HEK293 (cell line): Measurements from ENCODE around the gene CCDC175.

Experiments
- BCL11B ChIP-seq: fragments of 450-650 bp; formaldehyde crosslinking; IDR thresholded peaks from 2 replicates; pipeline ENCODE4 v1.5.1; 2016; ENCODE audit warnings: low read depth, missing biosample characterization, missing genetic modification characterization
- REPIN1 ChIP-seq: fragments of 450-650 bp; formaldehyde crosslinking; IDR thresholded peaks from 2 replicates; pipeline ENCODE4 v1.5.1; 2017; ENCODE audit warnings: missing biosample characterization, missing genetic modification characterization, low read depth
- SCRT2 ChIP-seq: fragments of 450-650 bp; formaldehyde crosslinking; IDR thresholded peaks from 2 replicates; pipeline ENCODE4 v1.5.1; 2016; ENCODE audit warnings: missing biosample characterization, missing genetic modification characterization
- SP2 ChIP-seq: fragments of 450-650 bp; formaldehyde crosslinking; IDR thresholded peaks from 2 replicates; pipeline ENCODE4 v1.5.1; 2016; ENCODE audit warnings: missing biosample characterization, missing genetic modification characterization
- SP3 ChIP-seq: fragments of 450-650 bp; formaldehyde crosslinking; IDR thresholded peaks from 2 replicates; pipeline ENCODE4 v1.5.1; 2016; ENCODE audit warnings: missing biosample characterization, missing genetic modification characterization
- SP7 ChIP-seq: fragments of 450-650 bp; formaldehyde crosslinking; IDR thresholded peaks from 2 replicates; pipeline ENCODE4 v1.5.1; 2016; ENCODE audit warnings: missing biosample characterization, missing genetic modification characterization
- TSHZ1 ChIP-seq: fragments of 450-650 bp; formaldehyde crosslinking; IDR thresholded peaks from 2 replicates; pipeline ENCODE4 v1.5.1; 2016; ENCODE audit warnings: missing biosample characterization, missing genetic modification characterization, borderline replicate concordance
- YY1 ChIP-seq: fragments of 450-650 bp; formaldehyde crosslinking; IDR thresholded peaks from 2 replicates; pipeline ENCODE4 v1.5.1; 2018; ENCODE audit warnings: missing biosample characterization, missing genetic modification characterization
- ZBTB20 ChIP-seq: fragments of 450-650 bp; formaldehyde crosslinking; IDR thresholded peaks from 2 replicates; pipeline ENCODE4 v1.5.1; 2016; ENCODE audit warnings: missing biosample characterization, missing genetic modification characterization
- ZBTB26 ChIP-seq: fragments of 450-650 bp; formaldehyde crosslinking; optimal IDR thresholded peaks from 2 replicates; pipeline ENCODE3; 2016; ENCODE audit warnings: missing biosample characterization, mild to moderate bottlenecking, missing genetic modification characterization
- ZBTB44 ChIP-seq: fragments of 450-650 bp; IDR thresholded peaks from 2 replicates; pipeline ENCODE4 v1.5.1; 2018; ENCODE audit warnings: missing biosample characterization, mild to moderate bottlenecking, missing genetic modification characterization
- ZFP69B ChIP-seq: fragments of 450-650 bp; formaldehyde crosslinking; IDR thresholded peaks from 2 replicates; pipeline ENCODE4 v1.5.1; 2016; ENCODE audit warnings: missing biosample characterization, missing genetic modification characterization
- ZNF10 ChIP-seq: fragments of 450-650 bp; formaldehyde crosslinking; IDR thresholded peaks from 2 replicates; pipeline ENCODE4 v1.5.1; 2017; ENCODE audit warnings: missing biosample characterization, missing genetic modification characterization
- ZNF155 ChIP-seq: fragments of 450-650 bp; formaldehyde crosslinking; IDR thresholded peaks from 2 replicates; pipeline ENCODE4 v1.5.1; 2016; ENCODE audit warnings: missing biosample characterization, missing genetic modification characterization
- ZNF26 ChIP-seq: fragments of 450-650 bp; formaldehyde crosslinking; IDR thresholded peaks from 2 replicates; pipeline ENCODE4 v1.5.1; 2016; ENCODE audit warnings: missing biosample characterization, missing genetic modification characterization
- ZNF311 ChIP-seq: fragments of 450-650 bp; formaldehyde crosslinking; IDR thresholded peaks from 2 replicates; pipeline ENCODE4 v1.5.1; 2017; ENCODE audit warnings: missing biosample characterization, missing genetic modification characterization, borderline replicate concordance
- ZNF324 ChIP-seq: fragments of 450-650 bp; formaldehyde crosslinking; IDR thresholded peaks from 2 replicates; pipeline ENCODE4 v1.5.1; 2016; ENCODE audit warnings: missing biosample characterization, missing genetic modification characterization
- ZNF335 ChIP-seq: fragments of 450-650 bp; formaldehyde crosslinking; conservative IDR thresholded peaks from 2 replicates; pipeline ENCODE4 v1.5.1; 2016; ENCODE audit warnings: missing biosample characterization, missing genetic modification characterization
- ZNF404 ChIP-seq: fragments of 450-650 bp; formaldehyde crosslinking; IDR thresholded peaks from 2 replicates; pipeline ENCODE4 v1.5.1; 2017; ENCODE audit warnings: missing biosample characterization, missing genetic modification characterization
- ZNF544 ChIP-seq: fragments of 450-650 bp; formaldehyde crosslinking; IDR thresholded peaks from 2 replicates; pipeline ENCODE4 v1.5.0; 2017; ENCODE audit warnings: missing biosample characterization, missing genetic modification characterization
- ZNF549 ChIP-seq: fragments of 450-650 bp; IDR thresholded peaks from 2 replicates; pipeline ENCODE4 v1.5.1; 2018; ENCODE audit warnings: missing biosample characterization, missing genetic modification characterization, mild to moderate bottlenecking, inconsistent platforms, moderate library complexity
- ZNF555 ChIP-seq: fragments of 450-650 bp; formaldehyde crosslinking; conservative IDR thresholded peaks from 2 replicates; pipeline ENCODE4 v1.5.1; 2017; ENCODE audit warnings: missing biosample characterization, mild to moderate bottlenecking, missing genetic modification characterization, inconsistent platforms
- ZNF670 ChIP-seq: fragments of 450-650 bp; formaldehyde crosslinking; IDR thresholded peaks from 2 replicates; pipeline ENCODE4 v1.5.1; 2016; ENCODE audit warnings: missing biosample characterization, missing genetic modification characterization, low read depth
- ZNF701 ChIP-seq: fragments of 450-650 bp; formaldehyde crosslinking; IDR thresholded peaks from 2 replicates; pipeline ENCODE4 v1.5.1; 2016; ENCODE audit warnings: missing biosample characterization, missing genetic modification characterization
- ZNF791 ChIP-seq: fragments of 450-650 bp; formaldehyde crosslinking; IDR thresholded peaks from 2 replicates; pipeline ENCODE4 v1.5.1; 2016; ENCODE audit warnings: missing biosample characterization, missing genetic modification characterization
- ZNF792 ChIP-seq: fragments of 450-650 bp; formaldehyde crosslinking; IDR thresholded peaks from 2 replicates; pipeline ENCODE4 v1.5.1; 2016; ENCODE audit warnings: missing biosample characterization, missing genetic modification characterization
- TF ChIP-seq, protein P1 (sequence below): fragments of 450-650 bp; formaldehyde crosslinking; IDR thresholded peaks from 2 replicates; pipeline ENCODE4 v1.5.1; 2016; ENCODE audit warnings: missing biosample characterization, missing genetic modification characterization
- TF ChIP-seq, protein P2 (sequence below): fragments of 450-650 bp; formaldehyde crosslinking; IDR thresholded peaks from 2 replicates; pipeline ENCODE4 v1.5.1; 2016; ENCODE audit warnings: missing biosample characterization, missing genetic modification characterization
- TF ChIP-seq, protein P3 (sequence below): fragments of 450-650 bp; formaldehyde crosslinking; IDR thresholded peaks from 2 replicates; pipeline ENCODE4 v1.5.1; 2016; ENCODE audit warnings: missing biosample characterization, missing genetic modification characterization, borderline replicate concordance
- TF ChIP-seq, protein P4 (sequence below): sonication (generic); formaldehyde crosslinking; IDR thresholded peaks from 2 replicates; pipeline ENCODE4 v1.8.1; 2022; ENCODE audit warnings: mild to moderate bottlenecking, moderate library complexity, missing genetic modification reagents

CCDC175 gene

GRCh38 chr14:59543873-59544272 lies 32.7 kb downstream of the CCDC175 start (continued):
- TF ChIP-seq ZBTB26 (tag by site-specific recombination) (no peak), ZBTB44 (tag by site-specific recombination) (0 out of 2 replicates have a peak, but pooled peaks have one; percentile 19), REPIN1 (no peak), ZBTB20 (tag by site-specific recombination) (no peak), ZNF791 (no peak), ZNF792 (no peak), ZNF555 (no peak), ZNF404 (no peak), SCRT2 (tag by site-specific recombination) (no peak), YY1 (tag by site-specific recombination) (no peak), ZFP69B (tag by site-specific recombination) (no peak), TSHZ1 (peak; percentile 55; the same call in 1 of the 2 replicates), ZNF701 (tag by site-specific recombination) (no peak), ZNF544 (no peak), ZNF26 (tag by site-specific recombination) (no peak), ZNF324 (tag by site-specific recombination) (no peak), ZNF311 (tag by site-specific recombination) (no peak), SP7 (tag by site-specific recombination) (peak; percentile 78), SP3 (tag by site-specific recombination) (no peak), ZNF155 (tag by site-specific recombination) (no peak), ZNF335 (tag by site-specific recombination) (no peak; the same call in 1 of the 2 replicates), BCL11B (tag by site-specific recombination) (peak; percentile 70; the same call in 1 of the 2 replicates), ZNF549 (tag by site-specific recombination) (no peak), SP2 (tag by site-specific recombination) (no peak), ZNF670 (tag by site-specific recombination) (no peak), ZNF10 (tag by site-specific recombination) (0 out of 2 replicates have a peak, but pooled peaks have one; percentile 22)
- TF ChIP-seq, protein P1, sequence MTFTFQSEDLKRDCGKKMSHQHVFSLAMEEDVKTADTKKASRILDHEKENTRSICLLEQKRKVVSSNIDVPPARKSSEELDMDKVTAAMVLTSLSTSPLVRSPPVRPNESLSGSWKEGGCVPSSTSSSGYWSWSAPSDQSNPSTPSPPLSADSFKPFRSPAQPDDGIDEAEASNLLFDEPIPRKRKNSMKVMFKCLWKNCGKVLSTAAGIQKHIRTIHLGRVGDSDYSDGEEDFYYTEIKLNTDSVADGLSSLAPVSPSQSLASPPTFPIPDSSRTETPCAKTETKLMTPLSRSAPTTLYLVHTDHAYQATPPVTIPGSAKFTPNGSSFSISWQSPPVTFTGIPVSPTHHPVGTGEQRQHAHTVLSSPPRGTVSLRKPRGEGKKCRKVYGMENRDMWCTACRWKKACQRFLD: no peak
- TF ChIP-seq, protein P2, sequence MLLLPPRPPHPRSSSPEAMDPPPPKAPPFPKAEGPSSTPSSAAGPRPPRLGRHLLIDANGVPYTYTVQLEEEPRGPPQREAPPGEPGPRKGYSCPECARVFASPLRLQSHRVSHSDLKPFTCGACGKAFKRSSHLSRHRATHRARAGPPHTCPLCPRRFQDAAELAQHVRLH (tag by site-specific recombination): peak; percentile 90
- TF ChIP-seq, protein P3, sequence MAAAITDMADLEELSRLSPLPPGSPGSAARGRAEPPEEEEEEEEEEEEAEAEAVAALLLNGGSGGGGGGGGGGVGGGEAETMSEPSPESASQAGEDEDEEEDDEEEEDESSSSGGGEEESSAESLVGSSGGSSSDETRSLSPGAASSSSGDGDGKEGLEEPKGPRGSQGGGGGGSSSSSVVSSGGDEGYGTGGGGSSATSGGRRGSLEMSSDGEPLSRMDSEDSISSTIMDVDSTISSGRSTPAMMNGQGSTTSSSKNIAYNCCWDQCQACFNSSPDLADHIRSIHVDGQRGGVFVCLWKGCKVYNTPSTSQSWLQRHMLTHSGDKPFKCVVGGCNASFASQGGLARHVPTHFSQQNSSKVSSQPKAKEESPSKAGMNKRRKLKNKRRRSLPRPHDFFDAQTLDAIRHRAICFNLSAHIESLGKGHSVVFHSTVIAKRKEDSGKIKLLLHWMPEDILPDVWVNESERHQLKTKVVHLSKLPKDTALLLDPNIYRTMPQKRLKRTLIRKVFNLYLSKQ (tag by site-specific recombination): no peak
- TF ChIP-seq, protein P4, sequence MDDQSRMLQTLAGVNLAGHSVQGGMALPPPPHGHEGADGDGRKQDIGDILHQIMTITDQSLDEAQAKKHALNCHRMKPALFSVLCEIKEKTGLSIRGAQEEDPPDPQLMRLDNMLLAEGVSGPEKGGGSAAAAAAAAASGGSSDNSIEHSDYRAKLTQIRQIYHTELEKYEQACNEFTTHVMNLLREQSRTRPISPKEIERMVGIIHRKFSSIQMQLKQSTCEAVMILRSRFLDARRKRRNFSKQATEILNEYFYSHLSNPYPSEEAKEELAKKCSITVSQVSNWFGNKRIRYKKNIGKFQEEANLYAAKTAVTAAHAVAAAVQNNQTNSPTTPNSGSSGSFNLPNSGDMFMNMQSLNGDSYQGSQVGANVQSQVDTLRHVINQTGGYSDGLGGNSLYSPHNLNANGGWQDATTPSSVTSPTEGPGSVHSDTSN (CRISPR knock-in tag): no peak
